Progenitor cell of endocrine pancreas (in vitro differentiated cells): ENCODE data around the gene NLRX1. TPM values are rescaled to one million over a fixed set of nuclear protein-coding genes. Genes with fewer than 3 reads are reported as not detected.

Experiments used
- total RNA-seq: library from RNA; stranded (reverse); gene quantifications from 2 replicates; pipeline ENCODE4 v1.2.1, GENCODE V29; 2021

NLRX1 gene
- total RNA-seq, 1 donor from 2014 or later, result 15.9 TPM

Other genes with a start within 250 kb of the NLRX1 start
- gene BCL9L, start 242.8 kb upstream of the NLRX1 start, total RNA-seq, result 26.4 and 30.3 TPM in 2 replicates
- 0.41 TPM in 1 of 2 replicates, not detected in the other for gene UPK2, start 212.4 kb upstream of the NLRX1 start, total RNA-seq
- not detected in 2 replicates for gene FOXR1, start 197.0 kb upstream of the NLRX1 start, total RNA-seq
- gene CENATAC, start 170.6 kb upstream of the NLRX1 start, total RNA-seq, result 56.5 and 66.6 TPM in 2 replicates
- 1,089 and 1,112 TPM in 2 replicates for gene RPS25, start 150.4 kb upstream of the NLRX1 start, total RNA-seq
- gene TRAPPC4, start 150.0 kb upstream of the NLRX1 start, total RNA-seq, result 60.3 and 60.7 TPM in 2 replicates
- 52.7 and 53.4 TPM in 2 replicates for gene SLC37A4, start 137.8 kb upstream of the NLRX1 start, total RNA-seq
- gene HYOU1, start 111.5 kb upstream of the NLRX1 start, total RNA-seq, result 196 and 199 TPM in 2 replicates
- 36.3 and 37.2 TPM in 2 replicates for gene VPS11, start 100.9 kb upstream of the NLRX1 start, total RNA-seq
- gene HMBS, start 83.8 kb upstream of the NLRX1 start, total RNA-seq, result 39.0 and 39.8 TPM in 2 replicates
- gene DPAGT1, start 66.9 kb upstream of the NLRX1 start, total RNA-seq, result 53.4 and 60.8 TPM in 2 replicates
- gene C2CD2L, start 61.4 kb upstream of the NLRX1 start, total RNA-seq, result 7.2 and 7.3 TPM in 2 replicates
- gene HINFP, start 47.1 kb upstream of the NLRX1 start, total RNA-seq, result 48.7 and 52.2 TPM in 2 replicates
- 0.53 and 0.78 TPM in 2 replicates for gene ABCG4, start 19.7 kb upstream of the NLRX1 start, total RNA-seq
- gene NHERF4, start 16.8 kb downstream of the NLRX1 start, total RNA-seq, result 6.2 and 6.3 TPM in 2 replicates
- gene CBL, start 37.6 kb downstream of the NLRX1 start, total RNA-seq, result 26.4 and 26.5 TPM in 2 replicates
- gene MCAM, start 148.4 kb downstream of the NLRX1 start, total RNA-seq, result 9.8 and 12.7 TPM in 2 replicates
- gene RNF26, start 165.8 kb downstream of the NLRX1 start, total RNA-seq, result 30.3 and 34.2 TPM in 2 replicates
- gene C1QTNF5, start 172.2 kb downstream of the NLRX1 start, total RNA-seq, result 0.31 and 0.40 TPM in 2 replicates
- gene MFRP, start 178.0 kb downstream of the NLRX1 start, total RNA-seq, result not detected in 2 replicates
- 5.1 and 6.3 TPM in 2 replicates for gene USP2, start 213.0 kb downstream of the NLRX1 start, total RNA-seq